HEK293 (cell line): ENCODE data around the gene MEG3.

Experiments
- CTCF ChIA-PET: fragments of 350-600 bp; formaldehyde crosslinking; extraction: SDS; loops from one replicate; lab custom pipeline; 2021; ENCODE audit warnings: antibody characterized with exemption; lab: Yijun Ruan, JAX
- POLR2A ChIA-PET: fragments of 300-600 bp; formaldehyde crosslinking; extraction: SDS; loops from one replicate; lab custom pipeline; 2020; ENCODE audit warnings: antibody characterized with exemption, inconsistent platforms; lab: Yijun Ruan, JAX
- H3K27ac ChIP-seq: fragments of 200-500 bp; sonication (Bioruptor generic); 2 replicates; pipeline ENCODE4 v1.5.1; 2014; ENCODE audit warnings: low read depth, low read length, control low read depth, inconsistent platforms; ENCODE audit errors: extremely low read depth
- H3K36me3 ChIP-seq, 2 experiments: fragments of 200-500 bp in 1 of 2; sonication (Bioruptor generic) in 1 of 2; 1 replicate in 1 of 2; 2 replicates in 1 of 2; pipeline ENCODE4 v1.5.1; 2014 to 2017; ENCODE audit warnings: inconsistent platforms in 2 of 2, low read length in 2 of 2; ENCODE audit not compliant: control insufficient read depth in 2 of 2, insufficient read depth in 1 of 2
- H3K4me1 ChIP-seq: fragments of 200-500 bp; sonication (Bioruptor generic); 2 replicates; pipeline ENCODE4 v1.5.1; 2014; ENCODE audit warnings: mild to moderate bottlenecking, low read length, inconsistent platforms; ENCODE audit not compliant: control insufficient read depth, insufficient read depth
- H3K4me3 ChIP-seq: 2 replicates; pipeline ENCODE4 v1.5.1; 2011; ENCODE audit warnings: low read depth, mild to moderate bottlenecking, control low read depth, low read length, moderate library complexity
- H3K9me3 ChIP-seq: fragments of 200-500 bp; sonication (Bioruptor generic); 2 replicates; pipeline ENCODE4 v1.5.1; 2014; ENCODE audit warnings: low read depth, low read length, inconsistent platforms; ENCODE audit not compliant: control insufficient read depth, insufficient read depth
- EGR2 ChIP-seq: fragments of 450-650 bp; formaldehyde crosslinking; IDR thresholded peaks from 2 replicates; pipeline ENCODE4 v1.5.1; 2016; ENCODE audit warnings: low read depth, missing biosample characterization, missing genetic modification characterization
- GFI1B ChIP-seq: fragments of 450-650 bp; formaldehyde crosslinking; IDR thresholded peaks from 2 replicates; pipeline ENCODE4 v1.5.1; 2016; ENCODE audit warnings: missing biosample characterization, missing genetic modification characterization
- PRDM1 ChIP-seq: fragments of 450-650 bp; formaldehyde crosslinking; IDR thresholded peaks from 2 replicates; pipeline ENCODE4; 2016; ENCODE audit warnings: missing biosample characterization, missing genetic modification characterization
- SALL2 ChIP-seq: fragments of 450-650 bp; formaldehyde crosslinking; IDR thresholded peaks from 2 replicates; pipeline ENCODE4 v1.5.0; 2017; ENCODE audit warnings: missing biosample characterization, mild to moderate bottlenecking, missing genetic modification characterization, borderline replicate concordance
- SETDB1 ChIP-seq: IDR thresholded peaks from one replicate; pipeline ENCODE4 v1.6.1; 2017; ENCODE audit warnings: mild to moderate bottlenecking, low read length, moderate library complexity, mixed read lengths; ENCODE audit not compliant: insufficient read length
- SP3 ChIP-seq: fragments of 450-650 bp; formaldehyde crosslinking; IDR thresholded peaks from 2 replicates; pipeline ENCODE4 v1.5.1; 2016; ENCODE audit warnings: missing biosample characterization, missing genetic modification characterization
- ZBTB17 ChIP-seq: fragments of 450-650 bp; formaldehyde crosslinking; IDR thresholded peaks from 2 replicates; pipeline ENCODE4 v1.5.1; 2016; ENCODE audit warnings: missing biosample characterization, missing genetic modification characterization
- ZFHX2 ChIP-seq: fragments of 450-650 bp; formaldehyde crosslinking; conservative IDR thresholded peaks from 2 replicates; pipeline ENCODE4 v1.5.1; 2016; ENCODE audit warnings: missing biosample characterization, missing genetic modification characterization
- ZIC2 ChIP-seq: fragments of 450-650 bp; formaldehyde crosslinking; IDR thresholded peaks from 2 replicates; pipeline ENCODE4 v1.5.1; 2016; ENCODE audit warnings: missing biosample characterization, missing genetic modification characterization
- ZNF155 ChIP-seq: fragments of 450-650 bp; formaldehyde crosslinking; IDR thresholded peaks from 2 replicates; pipeline ENCODE4 v1.5.1; 2016; ENCODE audit warnings: missing biosample characterization, missing genetic modification characterization
- ZNF239 ChIP-seq: fragments of 450-650 bp; formaldehyde crosslinking; IDR thresholded peaks from 2 replicates; pipeline ENCODE4 v1.5.1; 2016; ENCODE audit warnings: missing biosample characterization, missing genetic modification characterization
- ZNF37A ChIP-seq: fragments of 450-650 bp; IDR thresholded peaks from 2 replicates; pipeline ENCODE4 v1.5.1; 2018; ENCODE audit warnings: missing biosample characterization, missing genetic modification characterization
- ZNF548 ChIP-seq: fragments of 450-650 bp; formaldehyde crosslinking; IDR thresholded peaks from 2 replicates; pipeline ENCODE4 v1.5.1; 2016; ENCODE audit warnings: missing biosample characterization, missing genetic modification characterization
- ZNF654 ChIP-seq: fragments of 450-650 bp; formaldehyde crosslinking; IDR thresholded peaks from 2 replicates; pipeline ENCODE4 v1.5.1; 2016; ENCODE audit warnings: low read depth, missing biosample characterization, missing genetic modification characterization
- ZNF791 ChIP-seq: fragments of 450-650 bp; formaldehyde crosslinking; IDR thresholded peaks from 2 replicates; pipeline ENCODE4 v1.5.1; 2016; ENCODE audit warnings: missing biosample characterization, missing genetic modification characterization
- ZSCAN16 ChIP-seq: fragments of 450-650 bp; formaldehyde crosslinking; IDR thresholded peaks from 2 replicates; pipeline ENCODE4 v1.5.1; 2016; ENCODE audit warnings: missing biosample characterization, missing genetic modification characterization
- TF ChIP-seq, protein P1 (sequence below): fragments of 450-650 bp; formaldehyde crosslinking; IDR thresholded peaks from 2 replicates; pipeline ENCODE4 v1.5.1; 2016; ENCODE audit warnings: missing biosample characterization, missing genetic modification characterization
- TF ChIP-seq, protein P2 (sequence below): fragments of 450-650 bp; formaldehyde crosslinking; optimal IDR thresholded peaks from 2 replicates; pipeline ENCODE3; 2016; ENCODE audit warnings: missing biosample characterization, mild to moderate bottlenecking, missing genetic modification characterization
- TF ChIP-seq, protein P3 (sequence below): fragments of 450-650 bp; formaldehyde crosslinking; IDR thresholded peaks from 2 replicates; pipeline ENCODE4 v1.5.1; 2017; ENCODE audit warnings: missing biosample characterization, missing genetic modification characterization
- TF ChIP-seq, protein P4 (sequence below): fragments of 450-650 bp; formaldehyde crosslinking; IDR thresholded peaks from 2 replicates; pipeline ENCODE4 v1.5.1; 2016; ENCODE audit warnings: missing biosample characterization, missing genetic modification characterization

Gene MEG3

DNA sequence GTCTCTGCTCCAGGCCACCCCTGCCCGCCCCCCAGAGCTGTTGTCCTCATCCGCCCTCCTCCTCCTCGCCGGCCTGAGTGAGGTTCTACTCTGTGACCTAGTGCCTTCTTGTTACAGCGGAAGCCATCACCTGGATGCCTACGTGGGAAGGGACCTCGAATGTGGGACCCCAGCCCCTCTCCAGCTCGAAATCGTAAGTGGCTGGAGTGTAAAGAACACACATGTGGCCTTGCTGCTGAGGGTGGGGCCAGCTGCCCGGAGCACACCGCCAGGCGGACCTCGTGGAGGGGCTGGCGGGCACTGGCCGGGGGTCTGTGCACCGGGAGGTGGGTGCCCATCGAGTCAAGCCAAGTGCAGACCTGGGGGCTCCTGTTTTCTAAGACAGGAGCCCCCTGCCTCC lies 19.4 kb downstream of the MEG3 start (continued):
- TF ChIP-seq, protein P1, sequence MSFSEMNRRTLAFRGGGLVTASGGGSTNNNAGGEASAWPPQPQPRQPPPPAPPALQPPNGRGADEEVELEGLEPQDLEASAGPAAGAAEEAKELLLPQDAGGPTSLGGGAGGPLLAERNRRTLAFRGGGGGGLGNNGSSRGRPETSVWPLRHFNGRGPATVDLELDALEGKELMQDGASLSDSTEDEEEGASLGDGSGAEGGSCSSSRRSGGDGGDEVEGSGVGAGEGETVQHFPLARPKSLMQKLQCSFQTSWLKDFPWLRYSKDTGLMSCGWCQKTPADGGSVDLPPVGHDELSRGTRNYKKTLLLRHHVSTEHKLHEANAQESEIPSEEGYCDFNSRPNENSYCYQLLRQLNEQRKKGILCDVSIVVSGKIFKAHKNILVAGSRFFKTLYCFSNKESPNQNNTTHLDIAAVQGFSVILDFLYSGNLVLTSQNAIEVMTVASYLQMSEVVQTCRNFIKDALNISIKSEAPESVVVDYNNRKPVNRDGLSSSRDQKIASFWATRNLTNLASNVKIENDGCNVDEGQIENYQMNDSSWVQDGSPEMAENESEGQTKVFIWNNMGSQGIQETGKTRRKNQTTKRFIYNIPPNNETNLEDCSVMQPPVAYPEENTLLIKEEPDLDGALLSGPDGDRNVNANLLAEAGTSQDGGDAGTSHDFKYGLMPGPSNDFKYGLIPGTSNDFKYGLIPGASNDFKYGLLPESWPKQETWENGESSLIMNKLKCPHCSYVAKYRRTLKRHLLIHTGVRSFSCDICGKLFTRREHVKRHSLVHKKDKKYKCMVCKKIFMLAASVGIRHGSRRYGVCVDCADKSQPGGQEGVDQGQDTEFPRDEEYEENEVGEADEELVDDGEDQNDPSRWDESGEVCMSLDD (tag by site-specific recombination): no peak
- TF ChIP-seq ZSCAN16 (tag by site-specific recombination): no peak
- TF ChIP-seq ZNF654 (tag by site-specific recombination): no peak
- TF ChIP-seq, all 188 proteins: peak for 0

DNA sequence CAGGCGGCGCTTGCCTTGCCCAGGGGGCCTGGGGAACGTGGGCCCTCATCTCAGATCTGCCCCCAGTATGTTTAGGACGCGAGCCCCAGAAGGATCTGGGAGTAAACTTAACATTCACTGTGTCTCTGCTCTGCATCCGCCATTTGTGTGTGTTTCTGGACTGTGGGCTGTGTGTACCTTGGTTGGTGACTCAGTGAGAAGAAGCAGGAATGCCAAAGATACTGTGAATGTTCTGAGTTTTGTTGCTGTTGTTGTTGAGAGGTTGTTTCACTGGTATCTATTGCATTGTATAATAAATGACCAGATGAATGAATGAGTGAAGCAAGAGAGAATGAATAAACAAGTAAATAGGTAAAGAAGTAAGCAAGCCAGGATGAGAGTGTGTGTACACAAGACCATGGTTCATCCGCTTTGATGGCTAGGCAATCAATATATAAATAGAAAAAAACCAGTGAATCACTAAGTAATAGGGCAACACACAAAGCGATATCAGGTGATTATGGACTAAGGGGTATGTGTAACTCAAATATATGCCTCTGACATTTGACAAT lies 20.5 kb downstream of the MEG3 start:
- H3K4me3 ChIP-seq: no peak overlapping the region
- CTCF ChIA-PET: no interaction called here
- H3K27ac ChIP-seq: no peak overlapping the region
- TF ChIP-seq ZNF37A (tag by site-specific recombination): no peak
- TF ChIP-seq SETDB1: no peak
- TF ChIP-seq ZNF791 (tag by site-specific recombination): no peak
- H3K36me3 ChIP-seq: no peaks in the 10 kb centered on the region
- POLR2A ChIA-PET: no interaction called here
- H3K9me3 ChIP-seq: no peaks in the 10 kb centered on the region
- no peaks in the 10 kb centered on the region for H3K4me1 ChIP-seq

DNA sequence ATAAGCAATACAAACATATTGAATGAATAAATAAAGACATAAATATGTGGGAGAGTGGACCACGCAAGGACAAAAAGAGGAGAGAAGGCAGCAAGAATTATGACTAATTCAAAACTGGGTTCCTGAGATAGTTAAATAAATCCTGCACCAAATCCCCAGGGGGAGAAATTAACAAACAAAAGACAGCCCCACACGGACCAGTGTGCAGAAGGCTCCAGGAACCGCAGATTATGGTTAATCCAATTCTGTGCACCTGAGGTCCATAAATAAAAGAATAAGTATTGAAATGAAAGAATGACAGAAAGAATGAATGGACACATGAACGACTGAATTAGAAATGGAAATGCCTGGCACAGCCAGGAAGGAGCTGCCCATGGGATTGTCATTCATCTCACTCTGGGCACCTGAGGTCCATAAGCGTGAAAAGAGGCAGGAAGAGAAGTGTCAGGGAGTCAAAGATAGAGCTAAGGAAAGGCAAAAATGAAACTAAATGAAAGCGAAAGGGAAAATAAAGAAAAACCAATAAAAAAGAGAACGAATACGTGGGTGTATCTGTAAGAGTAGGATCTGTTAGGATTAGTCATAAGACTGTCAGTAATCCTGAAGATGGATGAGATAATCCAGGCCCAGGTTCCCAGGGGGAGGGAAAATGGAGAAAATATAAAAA lies 23.3 kb downstream of the MEG3 start:
- no peaks in the 10 kb centered on the region for H3K36me3 ChIP-seq
- ChIA-PET CTCF (interaction anchor here (0.7 kb wide), 1 partner anchor 205 kb away, joined by 4 read pairs; no protein-coding TSS in a partner anchor), POLR2A (no interaction called here)
- no peaks in the 10 kb centered on the region for H3K9me3 ChIP-seq
- TF ChIP-seq ZIC2 (no peak), ZNF548 (tag by site-specific recombination) (no peak), SALL2 (tag by site-specific recombination) (no peak), ZNF239 (tag by site-specific recombination) (no peak), GFI1B (tag by site-specific recombination) (no peak), ZBTB17 (peak; percentile 38; the same call in 1 of the 2 replicates), ZNF155 (tag by site-specific recombination) (no peak), ZFHX2 (tag by site-specific recombination) (peak; percentile 81), ZNF791 (tag by site-specific recombination) (no peak), SP3 (tag by site-specific recombination) (no peak), PRDM1 (tag by site-specific recombination) (peak; percentile 95), EGR2 (tag by site-specific recombination) (peak; percentile 70)
- TF ChIP-seq, protein P2, sequence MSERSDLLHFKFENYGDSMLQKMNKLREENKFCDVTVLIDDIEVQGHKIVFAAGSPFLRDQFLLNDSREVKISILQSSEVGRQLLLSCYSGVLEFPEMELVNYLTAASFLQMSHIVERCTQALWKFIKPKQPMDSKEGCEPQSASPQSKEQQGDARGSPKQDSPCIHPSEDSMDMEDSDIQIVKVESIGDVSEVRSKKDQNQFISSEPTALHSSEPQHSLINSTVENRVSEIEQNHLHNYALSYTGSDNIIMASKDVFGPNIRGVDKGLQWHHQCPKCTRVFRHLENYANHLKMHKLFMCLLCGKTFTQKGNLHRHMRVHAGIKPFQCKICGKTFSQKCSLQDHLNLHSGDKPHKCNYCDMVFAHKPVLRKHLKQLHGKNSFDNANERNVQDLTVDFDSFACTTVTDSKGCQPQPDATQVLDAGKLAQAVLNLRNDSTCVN (tag by site-specific recombination): no peak
- TF ChIP-seq, protein P3, sequence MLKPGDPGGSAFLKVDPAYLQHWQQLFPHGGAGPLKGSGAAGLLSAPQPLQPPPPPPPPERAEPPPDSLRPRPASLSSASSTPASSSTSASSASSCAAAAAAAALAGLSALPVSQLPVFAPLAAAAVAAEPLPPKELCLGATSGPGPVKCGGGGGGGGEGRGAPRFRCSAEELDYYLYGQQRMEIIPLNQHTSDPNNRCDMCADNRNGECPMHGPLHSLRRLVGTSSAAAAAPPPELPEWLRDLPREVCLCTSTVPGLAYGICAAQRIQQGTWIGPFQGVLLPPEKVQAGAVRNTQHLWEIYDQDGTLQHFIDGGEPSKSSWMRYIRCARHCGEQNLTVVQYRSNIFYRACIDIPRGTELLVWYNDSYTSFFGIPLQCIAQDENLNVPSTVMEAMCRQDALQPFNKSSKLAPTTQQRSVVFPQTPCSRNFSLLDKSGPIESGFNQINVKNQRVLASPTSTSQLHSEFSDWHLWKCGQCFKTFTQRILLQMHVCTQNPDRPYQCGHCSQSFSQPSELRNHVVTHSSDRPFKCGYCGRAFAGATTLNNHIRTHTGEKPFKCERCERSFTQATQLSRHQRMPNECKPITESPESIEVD (tag by site-specific recombination): no peak
- TF ChIP-seq, protein P4, sequence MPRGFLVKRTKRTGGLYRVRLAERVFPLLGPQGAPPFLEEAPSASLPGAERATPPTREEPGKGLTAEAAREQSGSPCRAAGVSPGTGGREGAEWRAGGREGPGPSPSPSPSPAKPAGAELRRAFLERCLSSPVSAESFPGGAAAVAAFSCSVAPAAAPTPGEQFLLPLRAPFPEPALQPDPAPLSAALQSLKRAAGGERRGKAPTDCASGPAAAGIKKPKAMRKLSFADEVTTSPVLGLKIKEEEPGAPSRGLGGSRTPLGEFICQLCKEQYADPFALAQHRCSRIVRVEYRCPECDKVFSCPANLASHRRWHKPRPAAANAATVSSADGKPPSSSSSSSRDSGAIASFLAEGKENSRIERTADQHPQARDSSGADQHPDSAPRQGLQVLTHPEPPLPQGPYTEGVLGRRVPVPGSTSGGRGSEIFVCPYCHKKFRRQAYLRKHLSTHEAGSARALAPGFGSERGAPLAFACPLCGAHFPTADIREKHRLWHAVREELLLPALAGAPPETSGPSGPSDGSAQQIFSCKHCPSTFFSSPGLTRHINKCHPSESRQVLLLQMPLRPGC (tag by site-specific recombination): no peak
- H3K4me1 ChIP-seq: no peaks in the 10 kb centered on the region
- H3K27ac ChIP-seq: no peak overlapping the region
- no peak overlapping the region for H3K4me3 ChIP-seq
